ENCODE measurements around the gene CMC4.

- TF ChIP-seq CTCF (IDR thresholded peaks at IDR 0.05; ENCODE audit: insufficient read depth, low read length) (peak; percentile 48), POLR2AphosphoS5 (IDR thresholded peaks at IDR 0.05; ENCODE audit: low read depth) (no peak), SPI1 (IDR thresholded peaks at IDR 0.05; ENCODE audit: borderline replicate concordance, low read depth) (no peak), REST (IDR thresholded peaks at IDR 0.05; ENCODE audit: insufficient replicate concordance, low read depth) (no peak), GABPA (IDR thresholded peaks at IDR 0.05; ENCODE audit: low read depth) (no peak)
Measured at GRCh38 chrX:155056877-155057792, 13.8 kb downstream of the CMC4 start.

All from HL-60 (cell line).